Measurements from ENCODE around the gene IFNGR1.

DNA sequence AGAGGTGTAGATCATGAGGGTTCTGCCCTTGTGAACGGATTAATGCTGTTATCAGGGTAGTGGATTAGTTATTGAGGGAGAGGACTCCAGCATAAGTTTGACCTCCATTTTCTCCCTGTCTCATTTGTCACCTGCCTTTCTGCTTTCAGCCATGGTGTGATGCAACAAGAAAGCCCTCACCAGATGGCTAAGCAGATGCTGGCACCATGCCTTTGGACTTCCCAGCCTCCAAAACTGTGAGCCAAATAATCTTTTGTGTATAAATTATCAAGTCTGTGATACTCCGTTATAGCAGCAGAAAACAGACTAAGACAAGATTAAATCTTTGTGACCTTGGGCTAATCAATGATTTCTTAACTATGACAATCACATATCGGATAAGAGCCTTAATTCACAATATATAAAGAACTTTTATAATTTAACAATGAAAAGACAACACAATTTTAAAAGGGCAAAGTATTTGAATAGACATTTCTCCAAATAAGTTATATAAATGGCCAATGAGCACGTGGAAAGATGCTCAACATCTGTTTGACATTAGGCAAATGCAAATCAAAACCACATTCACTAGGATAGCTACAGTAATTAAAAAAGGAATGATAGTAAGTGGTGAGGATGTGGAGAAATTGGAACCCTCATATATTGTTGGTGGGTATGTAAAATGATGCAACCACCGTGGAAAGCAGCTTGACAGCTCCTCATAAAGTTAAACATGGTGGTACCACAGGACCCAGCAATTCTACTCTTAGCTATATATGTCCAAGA is 45.3 kb upstream of the IFNGR1 start:
- TF ChIP-seq, protein P1, sequence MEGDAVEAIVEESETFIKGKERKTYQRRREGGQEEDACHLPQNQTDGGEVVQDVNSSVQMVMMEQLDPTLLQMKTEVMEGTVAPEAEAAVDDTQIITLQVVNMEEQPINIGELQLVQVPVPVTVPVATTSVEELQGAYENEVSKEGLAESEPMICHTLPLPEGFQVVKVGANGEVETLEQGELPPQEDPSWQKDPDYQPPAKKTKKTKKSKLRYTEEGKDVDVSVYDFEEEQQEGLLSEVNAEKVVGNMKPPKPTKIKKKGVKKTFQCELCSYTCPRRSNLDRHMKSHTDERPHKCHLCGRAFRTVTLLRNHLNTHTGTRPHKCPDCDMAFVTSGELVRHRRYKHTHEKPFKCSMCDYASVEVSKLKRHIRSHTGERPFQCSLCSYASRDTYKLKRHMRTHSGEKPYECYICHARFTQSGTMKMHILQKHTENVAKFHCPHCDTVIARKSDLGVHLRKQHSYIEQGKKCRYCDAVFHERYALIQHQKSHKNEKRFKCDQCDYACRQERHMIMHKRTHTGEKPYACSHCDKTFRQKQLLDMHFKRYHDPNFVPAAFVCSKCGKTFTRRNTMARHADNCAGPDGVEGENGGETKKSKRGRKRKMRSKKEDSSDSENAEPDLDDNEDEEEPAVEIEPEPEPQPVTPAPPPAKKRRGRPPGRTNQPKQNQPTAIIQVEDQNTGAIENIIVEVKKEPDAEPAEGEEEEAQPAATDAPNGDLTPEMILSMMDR (conservative IDR thresholded peaks at IDR 0.05; ENCODE audit: low read depth, low read length): no peak
- no peak for TF ChIP-seq EZH2 (IDR thresholded peaks at IDR 0.05; ENCODE audit: borderline replicate concordance, low read depth, low read length, poor library complexity, severe bottlenecking)
